Heart left ventricle (tissue), 13 donors: ENCODE data around the gene B3GLCT.

Experiments used
- POLR2A ChIP-seq, 2 donors: fragments of 450-650 bp; IDR thresholded peaks; one replicate each; pipeline ENCODE4 v1.6.1; 2017; ENCODE audit warnings: antibody characterized with exemption in 2 of 2, mild to moderate bottlenecking in 2 of 2, moderate library complexity in 2 of 2
- TF ChIP-seq, protein P1 (sequence below), 12 donors: fragments of 200-600 bp; sonication (generic) in 4 of 12; IDR thresholded peaks; one replicate each; pipeline versions ENCODE4 v1.5.0 to v1.8.0; 2018 to 2022; ENCODE audit warnings: antibody characterized with exemption in 12 of 12, mild to moderate bottlenecking in 5 of 12
- donor health status: ischemic (EF 13 %, LVEDD 7.1; RV severe dilation, severe dysfunction).
- donor health status: DM: no; HTN: yes; CAD: no.
- donor health status: DM: no; HTN: no; CAD: no.
- donor health status: ischemic (EF 25% LVEDD 6.9; RV normal size, moderate dysfunction).
- donor health status: ischemic (EF 25% LVEDD 5.7; RV mildly dilated, moderate dysfunction).
- donor health status: ischemic (EF 35%, LVEDD 5.7; RV mildly dilated, moderate dysfunction).
- donor health status: nonischemic (EF 11% LVEDD 7.7; RV severe dilation, severe dysfunction).
- donor health status: DM: yes; HTN: yes; CAD: no.
- donor health status: PGD.
- donor health status: ischemic (EF 29% LVEDD 5.4; RV normal size, mild dysfunction).
- donor health status: nonischemic (EF 23%, LVEDD 6.1; RV moderate dilation, normal function).

- TF ChIP-seq, protein P1, sequence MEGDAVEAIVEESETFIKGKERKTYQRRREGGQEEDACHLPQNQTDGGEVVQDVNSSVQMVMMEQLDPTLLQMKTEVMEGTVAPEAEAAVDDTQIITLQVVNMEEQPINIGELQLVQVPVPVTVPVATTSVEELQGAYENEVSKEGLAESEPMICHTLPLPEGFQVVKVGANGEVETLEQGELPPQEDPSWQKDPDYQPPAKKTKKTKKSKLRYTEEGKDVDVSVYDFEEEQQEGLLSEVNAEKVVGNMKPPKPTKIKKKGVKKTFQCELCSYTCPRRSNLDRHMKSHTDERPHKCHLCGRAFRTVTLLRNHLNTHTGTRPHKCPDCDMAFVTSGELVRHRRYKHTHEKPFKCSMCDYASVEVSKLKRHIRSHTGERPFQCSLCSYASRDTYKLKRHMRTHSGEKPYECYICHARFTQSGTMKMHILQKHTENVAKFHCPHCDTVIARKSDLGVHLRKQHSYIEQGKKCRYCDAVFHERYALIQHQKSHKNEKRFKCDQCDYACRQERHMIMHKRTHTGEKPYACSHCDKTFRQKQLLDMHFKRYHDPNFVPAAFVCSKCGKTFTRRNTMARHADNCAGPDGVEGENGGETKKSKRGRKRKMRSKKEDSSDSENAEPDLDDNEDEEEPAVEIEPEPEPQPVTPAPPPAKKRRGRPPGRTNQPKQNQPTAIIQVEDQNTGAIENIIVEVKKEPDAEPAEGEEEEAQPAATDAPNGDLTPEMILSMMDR (IDR thresholded peaks at IDR 0.05) = no peak
- no peak for TF ChIP-seq POLR2A (IDR thresholded peaks at IDR 0.05)
Observed at GRCh38 chr13:31276421-31276820, 76.6 kb downstream of the B3GLCT start.
